ENCODE measurements around the gene VANGL2.

The VANGL2 gene

GRCh38 chr1:160428655-160429054 lies 28.3 kb downstream of the VANGL2 start:
- DNase-seq (ENCODE audit: low spot score) = peak; percentile 69

- no peak for DNase-seq (ENCODE audit: low spot score)
Observed at GRCh38 chr1:160429125-160429561, 28.8 kb downstream of the VANGL2 start.

GRCh38 chr1:160429702-160430535 lies 29.6 kb downstream of the VANGL2 start:
- DNase-seq (ENCODE audit: low spot score) = no peak

- DNase-seq (ENCODE audit: low spot score) = no peak
Observed at GRCh38 chr1:160431006-160431405, 30.6 kb downstream of the VANGL2 start.

- no peak for DNase-seq (ENCODE audit: low spot score)
Observed at GRCh38 chr1:160431571-160431970, 31.2 kb downstream of the VANGL2 start.

- no peak for DNase-seq (ENCODE audit: low spot score)
Observed at GRCh38 chr1:160432371-160432786, 32.0 kb downstream of the VANGL2 start.

- no peak for DNase-seq (ENCODE audit: low spot score)
Observed at GRCh38 chr1:160436966-160437365, 36.6 kb downstream of the VANGL2 start.

- DNase-seq (ENCODE audit: low spot score) = no peak
Observed at GRCh38 chr1:160437432-160438316, 37.3 kb downstream of the VANGL2 start.

GRCh38 chr1:160438317-160438918 lies 38.1 kb downstream of the VANGL2 start:
- DNase-seq (ENCODE audit: low spot score) = no peak

- no peak for DNase-seq (ENCODE audit: low spot score)
Observed at GRCh38 chr1:160438935-160439334, 38.6 kb downstream of the VANGL2 start.

GRCh38 chr1:160439718-160440117 lies 39.4 kb downstream of the VANGL2 start:
- no peak for DNase-seq (ENCODE audit: low spot score)

- no peak for DNase-seq (ENCODE audit: low spot score)
Observed at GRCh38 chr1:160446945-160447600, 46.7 kb downstream of the VANGL2 start.

- DNase-seq (ENCODE audit: low spot score) = no peak
Observed at GRCh38 chr1:160449494-160449893, 49.1 kb downstream of the VANGL2 start.

- DNase-seq (ENCODE audit: low spot score) = no peak
Observed at GRCh38 chr1:160451119-160451858, 50.9 kb downstream of the VANGL2 start.

- no peak for DNase-seq (ENCODE audit: low spot score)
Observed at GRCh38 chr1:160451859-160452232, 51.5 kb downstream of the VANGL2 start.

- DNase-seq (ENCODE audit: low spot score) = no peak
Observed at GRCh38 chr1:160453443-160453842, 53.1 kb downstream of the VANGL2 start.

GRCh38 chr1:160454371-160455152 lies 54.2 kb downstream of the VANGL2 start:
- DNase-seq (ENCODE audit: low spot score) = no peak

- DNase-seq (ENCODE audit: low spot score) = no peak
Observed at GRCh38 chr1:160455153-160455517, 54.8 kb downstream of the VANGL2 start.

- DNase-seq (ENCODE audit: low spot score) = no peak
Observed at GRCh38 chr1:160459056-160459455, 58.7 kb downstream of the VANGL2 start.

GRCh38 chr1:160459687-160460086 lies 59.3 kb downstream of the VANGL2 start:
- DNase-seq (ENCODE audit: low spot score) = no peak

- DNase-seq (ENCODE audit: low spot score) = no peak
Observed at GRCh38 chr1:160460214-160460642, 59.9 kb downstream of the VANGL2 start.

Data from AG08395 (cell line).